HepG2 (cell line): ENCODE measurements around the gene S100A16. TPM values are rescaled to one million over a fixed set of nuclear protein-coding genes. Genes with fewer than 3 reads are reported as not detected.

ENCODE experiments used
- BRCA1 ChIP-seq: sonication (generic); formaldehyde crosslinking; IDR thresholded peaks from 2 replicates; pipeline ENCODE4 v1.4.0; 2020; ENCODE audit warnings: missing genetic modification reagents
- CBX2 ChIP-seq, 2 experiments: fragments of 200-600 bp in 1 of 2; sonication (generic); formaldehyde crosslinking in 1 of 2; IDR thresholded peaks; 2 replicates each; pipeline versions ENCODE4 v1.7.0 to v1.8.1; 2018 to 2022; ENCODE audit warnings: low read depth in 2 of 2, low read length in 1 of 2, mild to moderate bottlenecking in 1 of 2, missing genetic modification reagents in 1 of 2
- FOXP1 ChIP-seq, 2 experiments: fragments of 450-650 bp in 1 of 2; IDR thresholded peaks; 2 replicates each; pipeline ENCODE4 v1.6.1; 2017 to 2018; ENCODE audit warnings: antibody characterized with exemption in 1 of 2
- GABPB1 ChIP-seq: IDR thresholded peaks from 2 replicates; pipeline ENCODE4 v1.6.1; 2016; ENCODE audit warnings: mild to moderate bottlenecking, missing genetic modification reagents, moderate library complexity, missing compliant biosample characterization
- HBP1 ChIP-seq: IDR thresholded peaks from 2 replicates; pipeline ENCODE4 v1.6.1; 2016; ENCODE audit warnings: low read depth, control low read depth
- IKZF4 ChIP-seq: sonication (generic); formaldehyde crosslinking; IDR thresholded peaks from 2 replicates; pipeline ENCODE4 v1.5.1; 2020; ENCODE audit warnings: borderline replicate concordance, mild to moderate bottlenecking, low read depth, missing genetic modification reagents; ENCODE audit errors: not compliant biosample characterization
- KAT8 ChIP-seq: IDR thresholded peaks from 2 replicates; pipeline ENCODE4 v1.6.1; 2016; ENCODE audit warnings: missing genetic modification reagents, missing compliant biosample characterization
- SAP130 ChIP-seq: IDR thresholded peaks from 2 replicates; pipeline ENCODE4 v1.6.1; 2016; ENCODE audit warnings: low read depth
- SMAD1 ChIP-seq: sonication (generic); formaldehyde crosslinking; IDR thresholded peaks from 2 replicates; pipeline ENCODE4 v1.4.0; 2020; ENCODE audit warnings: missing genetic modification reagents, low read depth, mild to moderate bottlenecking, borderline replicate concordance
- SMC3 ChIP-seq: IDR thresholded peaks from 2 replicates; pipeline ENCODE4 v1.6.1; 2011; ENCODE audit warnings: low read length, improper control_type of control experiment
- SP140L ChIP-seq: sonication (generic); formaldehyde crosslinking; IDR thresholded peaks from 2 replicates; pipeline ENCODE4 v1.4.0; 2020; ENCODE audit warnings: missing genetic modification reagents, borderline replicate concordance
- TOE1 ChIP-seq: sonication (generic); formaldehyde crosslinking; IDR thresholded peaks from 2 replicates; pipeline ENCODE4 v1.4.0; 2020; ENCODE audit warnings: mild to moderate bottlenecking, missing genetic modification reagents
- XRCC5 ChIP-seq: fragments of 200-400 bp; formaldehyde crosslinking; optimal IDR thresholded peaks from 2 replicates; pipeline ENCODE3; 2017; ENCODE audit warnings: mild to moderate bottlenecking, low read length
- ZBTB21 ChIP-seq: sonication (generic); formaldehyde crosslinking; IDR thresholded peaks from 2 replicates; pipeline ENCODE4 v1.4.0; 2020; ENCODE audit warnings: missing genetic modification reagents
- ZBTB37 ChIP-seq: sonication (generic); formaldehyde crosslinking; IDR thresholded peaks from 2 replicates; pipeline ENCODE4 v1.4.0; 2020; ENCODE audit warnings: mild to moderate bottlenecking, missing genetic modification reagents
- ZFP90 ChIP-seq: sonication (generic); formaldehyde crosslinking; IDR thresholded peaks from 2 replicates; pipeline ENCODE4 v1.8.0; 2022; ENCODE audit warnings: missing genetic modification reagents, mild to moderate bottlenecking, inconsistent platforms, borderline replicate concordance
- ZNF326 ChIP-seq: sonication (generic); formaldehyde crosslinking; IDR thresholded peaks from 2 replicates; pipeline ENCODE4 v1.4.0; 2020; ENCODE audit warnings: missing genetic modification reagents, borderline replicate concordance
- ZNF337 ChIP-seq: sonication (generic); formaldehyde crosslinking; IDR thresholded peaks from 2 replicates; pipeline ENCODE4 v1.5.1; 2020; ENCODE audit warnings: missing genetic modification reagents, low read depth, mild to moderate bottlenecking, borderline replicate concordance
- ZNF550 ChIP-seq: sonication (generic); formaldehyde crosslinking; IDR thresholded peaks from 2 replicates; pipeline ENCODE4 v1.4.0; 2020; ENCODE audit warnings: mild to moderate bottlenecking, missing genetic modification reagents, borderline replicate concordance
- ZNF556 ChIP-seq: sonication (generic); formaldehyde crosslinking; IDR thresholded peaks from 2 replicates; pipeline ENCODE4 v1.4.0; 2020; ENCODE audit warnings: mild to moderate bottlenecking, missing genetic modification reagents, borderline replicate concordance
- ZNF678 ChIP-seq: sonication (generic); formaldehyde crosslinking; IDR thresholded peaks from 2 replicates; pipeline ENCODE4 v1.4.0; 2020; ENCODE audit warnings: mild to moderate bottlenecking, missing genetic modification reagents
- ZNF691 ChIP-seq: sonication (generic); formaldehyde crosslinking; IDR thresholded peaks from 2 replicates; pipeline ENCODE4 v1.4.0; 2020; ENCODE audit warnings: missing genetic modification reagents, low read depth, mild to moderate bottlenecking, borderline replicate concordance
- ZNF784 ChIP-seq: sonication (generic); formaldehyde crosslinking; IDR thresholded peaks from 2 replicates; pipeline ENCODE4 v1.5.1; 2020; ENCODE audit warnings: missing genetic modification reagents, mild to moderate bottlenecking, borderline replicate concordance
- polyA plus RNA-seq, 8 experiments: library from polyadenylated mRNA; depleted of rRNA in 3 of 8; stranded (reverse) in 7 of 8; unstranded in 1 of 8; fragments of >200 nt; fragmentation: Illumina TruSeq in 4 of 8; extraction: Trizol in 4 of 8; gene quantifications; 2 replicates each; pipeline versions ENCODE4 v1.2.1 to v1.2.3, GENCODE V29; 2011 to 2016; ENCODE audit warnings: low read depth in 4 of 8, missing spikeins in 1 of 8, mixed read lengths in 1 of 8; ENCODE audit not compliant: insufficient read depth in 1 of 8
- total RNA-seq, 5 experiments: library from RNA; depleted of rRNA; stranded (reverse); fragments of >200 nt; fragmentation: Illumina TruSeq; extraction: Trizol; gene quantifications; 2 replicates each; pipeline ENCODE4 v1.2.3, GENCODE V29; 2016; ENCODE audit warnings: low read depth in 1 of 5

S100A16 gene
- total and polyA plus RNA-seq, 2 of the 13 experiments (the other 11 are each of a cell fraction or from before 2014, with no cell fraction given) = 46.0 to 195 TPM

- TF ChIP-seq SAP130 (CRISPR knock-in tag) (peak; percentile 65), ZBTB21 (no peak), XRCC5 (peak; percentile 75), ZNF678 (CRISPR knock-in tag) (no peak), ZBTB37 (CRISPR knock-in tag) (no peak), BRCA1 (CRISPR knock-in tag) (no peak), KAT8 (CRISPR knock-in tag) (0 out of 2 replicates have a peak, but pooled peaks have one; percentile 34), IKZF4 (CRISPR knock-in tag) (no peak), ZNF691 (CRISPR knock-in tag) (no peak), ZNF556 (CRISPR knock-in tag) (no peak), SP140L (CRISPR knock-in tag) (no peak), GABPB1 (no peak), SMAD1 (no peak), FOXP1 (IDR thresholded peaks at IDR 0.05) (no peak), FOXP1 (CRISPR knock-in tag; IDR thresholded peaks at IDR 0.05) (no peak), ZNF550 (no peak), TOE1 (CRISPR knock-in tag) (no peak), HBP1 (CRISPR knock-in tag) (no peak), CBX2 (IDR thresholded peaks at IDR 0.05; ENCODE audit: low read depth, low read length) (no peak), CBX2 (CRISPR knock-in tag; IDR thresholded peaks at IDR 0.05; ENCODE audit: low read depth) (no peak), ZFP90 (CRISPR knock-in tag) (no peak), ZNF326 (CRISPR knock-in tag) (no peak), SMC3 (peak; percentile 87), ZNF337 (no peak), ZNF784 (CRISPR knock-in tag) (no peak)
These were observed 40.3 kb downstream of the S100A16 start (continued) for GRCh38 chr1:153572569-153573015.
